HCT116 (cell line): ENCODE data around the gene BBS9. TPM values are rescaled to one million over a fixed set of nuclear protein-coding genes. Genes with fewer than 3 reads are reported as not detected.

ENCODE experiments used
- ATAC-seq: fragments of 200-7000 bp; cut with Tn5 transposase; 2 replicates; pipeline ENCODE4 v1.9.1; 2020; ENCODE audit warnings: mild to moderate bottlenecking, moderate library complexity
- BruUV-seq: library from RNA; stranded (reverse); fragments of 400-500 nt; replicated peaks from 2 replicates; lab custom pipeline; 2021; lab: Mats Ljungman, UMichigan
- CTCF ChIA-PET: fragments of 300-600 bp; sonication (Branson Sonifier 250); formaldehyde crosslinking; loops from one replicate; lab custom pipeline; 2021; ENCODE audit warnings: antibody characterized with exemption; lab: Charles Lee
- POLR2A ChIA-PET: fragments of 300-600, 350-600 bp; sonication (Branson Sonifier 250); formaldehyde crosslinking; loops from one replicate; lab custom pipeline; 2021; ENCODE audit warnings: antibody characterized with exemption; lab: Charles Lee
- RAD21 ChIA-PET, 2 experiments: fragments of 300-600 bp; sonication (Branson Sonifier 250); formaldehyde crosslinking; loops; one replicate each; lab custom pipeline; 2023; ENCODE audit warnings: low total read pairs in 2 of 2; ENCODE audit not compliant: uncharacterized antibody in 2 of 2, unreplicated experiment in 2 of 2, low non-redundant PET in 1 of 2; lab: Charles Lee
- DNase-seq: peaks from one replicate; pipeline ENCODE4 v3.0.0-alpha.2; 2010; ENCODE audit warnings: low read depth, low spot score
- H2AFZ ChIP-seq: fragments of 200-600 bp; shearing (Covaris generic), sonication (generic); 2 replicates; pipeline ENCODE4 v1.6.1; 2017; ENCODE audit warnings: low read depth, mixed run types, mixed read lengths, antibody characterized with exemption, low read length; ENCODE audit not compliant: poor library complexity, severe bottlenecking
- H3K27ac ChIP-seq: 2 replicates; pipeline ENCODE4 v1.5.1; 2012; ENCODE audit warnings: low read depth, low read length
- H3K27me3 ChIP-seq: fragments of 200-600 bp; sonication (generic); 2 replicates; pipeline ENCODE4 v1.6.1; 2016; ENCODE audit warnings: mixed run types, low read length, mixed read lengths; ENCODE audit not compliant: insufficient read depth
- H3K36me3 ChIP-seq, 2 experiments: fragments of 200-500 bp in 1 of 2; fragments of 200-600 bp in 1 of 2; sonication (Bioruptor generic) in 1 of 2; sonication (generic) in 1 of 2; 2 replicates each; pipeline versions ENCODE4 v1.5.1 to v1.6.1; 2014 to 2016; ENCODE audit warnings: low read length in 2 of 2, inconsistent platforms in 1 of 2, mixed read lengths in 1 of 2, mixed run types in 1 of 2; ENCODE audit not compliant: insufficient read depth in 2 of 2, control insufficient read depth in 1 of 2
- H3K4me1 ChIP-seq, 2 experiments: fragments of 200-600 bp in 1 of 2; sonication (generic) in 1 of 2; 2 replicates each; pipeline versions ENCODE4 v1.5.1 to v1.6.1; 2012 to 2017; ENCODE audit warnings: low read length in 2 of 2, inconsistent platforms in 1 of 2, mild to moderate bottlenecking in 1 of 2, mixed read lengths in 1 of 2, mixed run types in 1 of 2, moderate library complexity in 1 of 2; ENCODE audit not compliant: insufficient read depth in 2 of 2, control insufficient read depth in 1 of 2
- H3K4me2 ChIP-seq: fragments of 200-600 bp; sonication (generic); 2 replicates; pipeline ENCODE4 v1.6.1; 2017; ENCODE audit warnings: mixed run types, low read length, mixed read lengths
- H3K4me3 ChIP-seq, 2 experiments: fragments of 200-600 bp in 1 of 2; sonication (generic) in 1 of 2; replicated peaks in 1 of 2; 2 replicates each; pipeline ENCODE4 v1.5.1; 2011 to 2016; ENCODE audit warnings: low read length in 2 of 2, control low read depth in 1 of 2, low read depth in 1 of 2, mild to moderate bottlenecking in 1 of 2, mixed read lengths in 1 of 2, mixed run types in 1 of 2
- H3K79me2 ChIP-seq: fragments of 200-600 bp; sonication (generic); 2 replicates; pipeline ENCODE4 v1.6.1; 2017; ENCODE audit warnings: mild to moderate bottlenecking, mixed run types, low read length, moderate library complexity, mixed read lengths; ENCODE audit not compliant: insufficient read depth
- H3K9ac ChIP-seq: fragments of 200-600 bp; sonication (generic); 2 replicates; pipeline ENCODE4 v1.6.1; 2016; ENCODE audit warnings: low read length, mixed read lengths
- H3K9me2 ChIP-seq: fragments of 200-600 bp; sonication (generic), shearing (Covaris generic); 2 replicates; pipeline ENCODE4 v1.6.1; 2017; ENCODE audit warnings: mixed run types, mild to moderate bottlenecking, moderate library complexity; ENCODE audit not compliant: insufficient read depth
- H3K9me3 ChIP-seq, 2 experiments: fragments of 200-500 bp in 1 of 2; fragments of 200-600 bp in 1 of 2; sonication (Bioruptor generic) in 1 of 2; sonication (generic) in 1 of 2; 2 replicates each; pipeline ENCODE4 v1.6.1; 2014 to 2017; ENCODE audit warnings: low read length in 2 of 2, mixed read lengths in 2 of 2, inconsistent platforms in 1 of 2, low read depth in 1 of 2, mild to moderate bottlenecking in 1 of 2, mixed run types in 1 of 2, moderate library complexity in 1 of 2; ENCODE audit not compliant: control insufficient read depth in 1 of 2, insufficient read depth in 1 of 2
- H4K20me1 ChIP-seq: fragments of 200-600 bp; sonication (generic), shearing (Covaris generic); 2 replicates; pipeline ENCODE4 v1.6.1; 2017; ENCODE audit warnings: mixed run types, mild to moderate bottlenecking, moderate library complexity; ENCODE audit not compliant: insufficient read depth
- EGR1 ChIP-seq: IDR thresholded peaks from 2 replicates; pipeline ENCODE4 v1.6.1; 2012; ENCODE audit warnings: low read depth
- EZH2phosphoT487 ChIP-seq: fragments of 200-600 bp; IDR thresholded peaks from 2 replicates; pipeline ENCODE4 v1.6.1; 2018; ENCODE audit warnings: antibody characterized with exemption, borderline replicate concordance
- POLR2A ChIP-seq: IDR thresholded peaks from 2 replicates; pipeline ENCODE4 v1.7.0; 2011; ENCODE audit warnings: borderline replicate concordance; ENCODE audit not compliant: insufficient read depth, insufficient read length; ENCODE audit errors: extremely low read depth
- SIN3A ChIP-seq: IDR thresholded peaks from 2 replicates; pipeline ENCODE4 v1.6.1; 2012; ENCODE audit warnings: low read depth
- SRF ChIP-seq: IDR thresholded peaks from 2 replicates; pipeline ENCODE4 v1.6.1; 2012; ENCODE audit warnings: low read depth
- TCF7L2 ChIP-seq: IDR thresholded peaks from 2 replicates; pipeline ENCODE4 v1.7.0; 2011; ENCODE audit warnings: borderline replicate concordance, inconsistent platforms; ENCODE audit not compliant: insufficient read depth, insufficient read length; ENCODE audit errors: extremely low read depth
- YY1 ChIP-seq: IDR thresholded peaks from 2 replicates; pipeline ENCODE4 v1.6.1; 2011; ENCODE audit warnings: low read length, low read depth, moderate library complexity, mild to moderate bottlenecking; ENCODE audit not compliant: insufficient replicate concordance; ENCODE audit errors: extremely low read depth
- ZFX ChIP-seq: fragments of 450-650 bp; IDR thresholded peaks from 2 replicates; pipeline ENCODE4 v1.6.1; 2017
- intact Hi-C: fragments of 100-400 bp; cut with micrococcal nuclease; formaldehyde crosslinking; loops from 2 replicates; pipeline ENCODE4 v1.10.0; 2022
- total RNA-seq: library from RNA; stranded (reverse); gene quantifications from one replicate; pipeline ENCODE4 v1.2.1, GENCODE V29; 2021; ENCODE audit not compliant: unreplicated experiment
- TF ChIP-seq, protein P1 (sequence below): IDR thresholded peaks from 2 replicates; pipeline ENCODE4 v1.6.1; 2011; ENCODE audit warnings: mild to moderate bottlenecking, low read length, moderate library complexity; ENCODE audit not compliant: insufficient replicate concordance; ENCODE audit errors: extremely low read depth
- TF ChIP-seq, protein P2 (sequence below), 3 experiments: fragments of 200-600 bp in 1 of 3; sonication (generic) in 1 of 3; IDR thresholded peaks in 2 of 3; conservative IDR thresholded peaks in 1 of 3; 2 replicates each; pipeline ENCODE4 v1.5.1; 2012 to 2017; ENCODE audit warnings: low read depth in 2 of 3, low read length in 2 of 3, antibody characterized with exemption in 1 of 3, borderline replicate concordance in 1 of 3, control low read depth in 1 of 3, mild to moderate bottlenecking in 1 of 3, mixed read lengths in 1 of 3, mixed run types in 1 of 3, moderate library complexity in 1 of 3; ENCODE audit not compliant: insufficient read depth in 1 of 3
- TF ChIP-seq, protein P3 (sequence below): IDR thresholded peaks from 2 replicates; pipeline ENCODE4 v1.6.1; 2012

The BBS9 gene
- total RNA-seq, 1 experiment from 2014 or later, result 7.1 TPM

DNA sequence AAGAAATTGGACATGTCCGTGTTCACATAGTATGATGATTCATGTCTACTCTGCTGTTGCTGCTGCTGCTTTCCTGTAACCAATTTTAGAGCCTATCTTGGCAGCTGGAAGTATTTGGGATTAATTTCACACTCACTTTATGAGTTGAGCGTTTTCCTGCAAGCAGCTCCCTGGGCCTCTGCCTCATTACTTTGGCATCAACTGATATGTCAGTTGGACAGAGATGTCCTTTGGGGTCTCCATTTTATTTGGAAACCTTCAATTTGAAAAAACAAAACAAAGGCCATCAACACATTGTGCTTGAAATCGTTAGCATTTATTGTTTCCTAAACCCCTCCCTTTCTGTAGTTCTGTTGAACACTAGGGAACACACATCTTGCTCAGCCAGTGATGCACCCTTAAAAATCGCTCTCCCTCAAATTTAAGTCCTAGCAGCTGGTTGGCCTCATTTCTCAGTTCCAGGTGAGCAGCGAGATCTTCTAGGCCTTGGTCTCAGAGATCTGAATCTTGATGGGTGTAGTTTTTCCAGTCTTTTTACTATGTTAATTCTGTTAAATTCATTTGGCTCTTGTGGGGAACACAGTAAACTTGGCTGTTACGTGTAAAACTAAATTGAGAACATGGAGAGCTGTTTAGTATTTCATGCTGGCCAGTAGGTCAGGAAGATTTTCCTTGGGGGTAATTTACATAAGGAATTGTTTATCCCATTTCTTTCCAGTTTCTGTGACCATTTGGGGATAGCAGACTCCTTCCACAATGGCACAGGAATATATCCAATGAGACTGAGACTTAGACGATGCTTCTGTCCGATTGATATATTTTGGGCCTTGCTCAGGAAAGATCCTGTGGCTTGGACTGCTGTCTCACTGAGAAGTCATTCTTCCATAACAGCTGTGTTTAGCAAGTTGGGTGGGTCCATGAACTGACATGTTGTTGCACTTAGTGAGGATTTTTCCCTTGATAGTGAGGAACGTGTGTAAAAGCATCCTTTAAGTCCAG is 371.6 kb downstream of the BBS9 start:
- Histone ChIP-seq H3K9ac (no peak overlapping the region), H3K27ac (no peak overlapping the region), H3K79me2 (no peaks in the 10 kb centered on the region), H3K36me3 (no peaks in the 10 kb centered on the region), H3K9me2 (no peaks in the 10 kb centered on the region), H4K20me1 (no peaks in the 10 kb centered on the region), H2AFZ (no peak overlapping the region), H3K27me3 (no peaks in the 10 kb centered on the region), H3K4me2 (no peak overlapping the region), H3K4me1 (no peaks in the 10 kb centered on the region), H3K4me3 (no peak overlapping the region), H3K9me3 (no peaks in the 10 kb centered on the region)
- ChIA-PET POLR2A (no interaction called here), RAD21 (no interaction called here), CTCF (no interaction called here)
- intact Hi-C loops, result no loop called here
- no peak for TF ChIP-seq SRF
- TF ChIP-seq, protein P1, sequence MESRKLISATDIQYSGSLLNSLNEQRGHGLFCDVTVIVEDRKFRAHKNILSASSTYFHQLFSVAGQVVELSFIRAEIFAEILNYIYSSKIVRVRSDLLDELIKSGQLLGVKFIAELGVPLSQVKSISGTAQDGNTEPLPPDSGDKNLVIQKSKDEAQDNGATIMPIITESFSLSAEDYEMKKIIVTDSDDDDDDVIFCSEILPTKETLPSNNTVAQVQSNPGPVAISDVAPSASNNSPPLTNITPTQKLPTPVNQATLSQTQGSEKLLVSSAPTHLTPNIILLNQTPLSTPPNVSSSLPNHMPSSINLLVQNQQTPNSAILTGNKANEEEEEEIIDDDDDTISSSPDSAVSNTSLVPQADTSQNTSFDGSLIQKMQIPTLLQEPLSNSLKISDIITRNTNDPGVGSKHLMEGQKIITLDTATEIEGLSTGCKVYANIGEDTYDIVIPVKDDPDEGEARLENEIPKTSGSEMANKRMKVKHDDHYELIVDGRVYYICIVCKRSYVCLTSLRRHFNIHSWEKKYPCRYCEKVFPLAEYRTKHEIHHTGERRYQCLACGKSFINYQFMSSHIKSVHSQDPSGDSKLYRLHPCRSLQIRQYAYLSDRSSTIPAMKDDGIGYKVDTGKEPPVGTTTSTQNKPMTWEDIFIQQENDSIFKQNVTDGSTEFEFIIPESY, result no peak
- no peak for TF ChIP-seq EGR1
- TF ChIP-seq, protein P2, sequence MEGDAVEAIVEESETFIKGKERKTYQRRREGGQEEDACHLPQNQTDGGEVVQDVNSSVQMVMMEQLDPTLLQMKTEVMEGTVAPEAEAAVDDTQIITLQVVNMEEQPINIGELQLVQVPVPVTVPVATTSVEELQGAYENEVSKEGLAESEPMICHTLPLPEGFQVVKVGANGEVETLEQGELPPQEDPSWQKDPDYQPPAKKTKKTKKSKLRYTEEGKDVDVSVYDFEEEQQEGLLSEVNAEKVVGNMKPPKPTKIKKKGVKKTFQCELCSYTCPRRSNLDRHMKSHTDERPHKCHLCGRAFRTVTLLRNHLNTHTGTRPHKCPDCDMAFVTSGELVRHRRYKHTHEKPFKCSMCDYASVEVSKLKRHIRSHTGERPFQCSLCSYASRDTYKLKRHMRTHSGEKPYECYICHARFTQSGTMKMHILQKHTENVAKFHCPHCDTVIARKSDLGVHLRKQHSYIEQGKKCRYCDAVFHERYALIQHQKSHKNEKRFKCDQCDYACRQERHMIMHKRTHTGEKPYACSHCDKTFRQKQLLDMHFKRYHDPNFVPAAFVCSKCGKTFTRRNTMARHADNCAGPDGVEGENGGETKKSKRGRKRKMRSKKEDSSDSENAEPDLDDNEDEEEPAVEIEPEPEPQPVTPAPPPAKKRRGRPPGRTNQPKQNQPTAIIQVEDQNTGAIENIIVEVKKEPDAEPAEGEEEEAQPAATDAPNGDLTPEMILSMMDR (IDR thresholded peaks at IDR 0.05 in 2 of 3, conservative IDR thresholded peaks at IDR 0.05 in 1 of 3; ENCODE audit: borderline replicate concordance in 1 of 3, insufficient read depth in 1 of 3, low read depth in 2 of 3, low read length in 2 of 3), result no peak
- no peak for TF ChIP-seq YY1
- TF ChIP-seq, protein P3, sequence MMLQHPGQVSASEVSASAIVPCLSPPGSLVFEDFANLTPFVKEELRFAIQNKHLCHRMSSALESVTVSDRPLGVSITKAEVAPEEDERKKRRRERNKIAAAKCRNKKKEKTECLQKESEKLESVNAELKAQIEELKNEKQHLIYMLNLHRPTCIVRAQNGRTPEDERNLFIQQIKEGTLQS, result no peak
- TF ChIP-seq TCF7L2, result no peak
- TF ChIP-seq ZFX, result no peak
- TF ChIP-seq SIN3A, result no peak
- no peak for TF ChIP-seq EZH2phosphoT487
- no peak for TF ChIP-seq POLR2A
- no TSS peak for BruUV-seq
- DNase-seq, result no peak
- no peak for ATAC-seq
